GM23338 (cell line): ENCODE results near the gene SBK3. TPM values are rescaled to one million over a fixed set of nuclear protein-coding genes. Genes with fewer than 3 reads are reported as not detected.

Source experiments
- ATAC-seq: fragments of 200-7000 bp; cut with Tn5 transposase; 3 replicates; pipeline ENCODE4 v1.9.1; 2020
- DNase-seq: peaks from one replicate; pipeline ENCODE4 v3.0.0-alpha.2; 2015; ENCODE audit warnings: low spot score
- H2AFZ ChIP-seq: fragments of 200-600 bp; sonication (generic); 2 replicates; pipeline ENCODE4 v1.8.0; 2016; ENCODE audit warnings: antibody characterized with exemption, mild to moderate bottlenecking, moderate library complexity
- H3F3A ChIP-seq: fragments of 200-600 bp; sonication (generic); replicated peaks from 2 replicates; pipeline ENCODE4 v1.8.0; 2017; ENCODE audit warnings: antibody characterized with exemption, mixed run types, low read depth
- H3K27ac ChIP-seq: fragments of 200-600 bp; sonication (generic); 2 replicates; pipeline ENCODE4 v1.6.1; 2016; ENCODE audit warnings: low read depth
- H3K27me3 ChIP-seq: fragments of 200-600 bp; sonication (generic); 2 replicates; pipeline ENCODE4 v1.8.0; 2016; ENCODE audit warnings: mild to moderate bottlenecking, mixed run types, moderate library complexity; ENCODE audit not compliant: insufficient read depth
- H3K36me3 ChIP-seq: fragments of 200-600 bp; sonication (generic); 2 replicates; pipeline ENCODE4 v1.8.0; 2016; ENCODE audit warnings: mild to moderate bottlenecking; ENCODE audit not compliant: insufficient read depth
- H3K4me1 ChIP-seq: fragments of 200-600 bp; sonication (generic); 2 replicates; pipeline ENCODE4 v1.8.0; 2016; ENCODE audit warnings: mild to moderate bottlenecking, moderate library complexity; ENCODE audit not compliant: insufficient read depth
- H3K4me2 ChIP-seq: fragments of 200-600 bp; sonication (generic); 2 replicates; pipeline ENCODE4 v1.7.1; 2017; ENCODE audit warnings: mixed run types
- H3K4me3 ChIP-seq: fragments of 200-600 bp; sonication (generic); 2 replicates; pipeline ENCODE4 v1.6.1; 2016; ENCODE audit warnings: mixed run types
- H3K79me2 ChIP-seq: fragments of 200-600 bp; sonication (generic); replicated peaks from 2 replicates; pipeline ENCODE4 v1.8.0; 2017; ENCODE audit warnings: mild to moderate bottlenecking; ENCODE audit not compliant: insufficient read depth
- H3K9me2 ChIP-seq: fragments of 200-600 bp; sonication (generic); 2 replicates; pipeline ENCODE4 v1.8.0; 2017; ENCODE audit not compliant: insufficient read depth
- H4K20me1 ChIP-seq: fragments of 200-600 bp; sonication (generic); replicated peaks from 2 replicates; pipeline ENCODE4 v1.8.0; 2017; ENCODE audit warnings: mild to moderate bottlenecking; ENCODE audit not compliant: insufficient read depth
- H3K27ac Mint-ChIP-seq: 2 replicates; pipeline ENCODE4 v1.8.0; 2020; ENCODE audit warnings: inconsistent platforms, mild to moderate bottlenecking, moderate library complexity, mixed read lengths
- H3K27me3 Mint-ChIP-seq: 3 replicates; pipeline ENCODE4 v1.8.0; 2022; ENCODE audit warnings: low read depth, mild to moderate bottlenecking, moderate library complexity, mixed read lengths, inconsistent platforms; ENCODE audit not compliant: insufficient read depth, poor library complexity
- H3K36me3 Mint-ChIP-seq: 3 replicates; pipeline ENCODE4 v1.8.0; 2021; ENCODE audit warnings: low read depth, mild to moderate bottlenecking, inconsistent platforms, moderate library complexity, mixed read lengths
- H3K4me1 Mint-ChIP-seq: 3 replicates; pipeline ENCODE4 v1.8.0; 2020; ENCODE audit warnings: mild to moderate bottlenecking, inconsistent platforms, mixed read lengths
- H3K4me3 Mint-ChIP-seq: 3 replicates; pipeline ENCODE4 v1.8.0; 2021; ENCODE audit warnings: moderate library complexity, mild to moderate bottlenecking, inconsistent platforms, mixed read lengths
- H3K9me3 Mint-ChIP-seq: 3 replicates; pipeline ENCODE4 v1.8.0; 2020; ENCODE audit warnings: moderate library complexity, mild to moderate bottlenecking, inconsistent platforms, mixed read lengths
- CREB1 ChIP-seq: fragments of 250-450 bp; sonication (Bioruptor Pico); IDR thresholded peaks from 2 replicates; pipeline ENCODE4 v1.5.0; 2020; ENCODE audit warnings: low read depth, mild to moderate bottlenecking, moderate library complexity
- EZH2 ChIP-seq: fragments of 200-600 bp; sonication (generic); IDR thresholded peaks from one replicate; pipeline ENCODE4 v1.8.0; 2017; ENCODE audit warnings: antibody characterized with exemption, mild to moderate bottlenecking, low read depth; ENCODE audit not compliant: unreplicated experiment
- EZH2phosphoT487 ChIP-seq: fragments of 200-600 bp; sonication (generic); IDR thresholded peaks from one replicate; pipeline ENCODE4 v1.8.1; 2018; ENCODE audit warnings: antibody characterized with exemption; ENCODE audit not compliant: unreplicated experiment
- JUNB ChIP-seq: IDR thresholded peaks from one replicate; pipeline ENCODE4 v1.6.1; 2016; ENCODE audit warnings: antibody characterized with exemption; ENCODE audit not compliant: unreplicated experiment
- NANOG ChIP-seq: IDR thresholded peaks from 2 replicates; pipeline ENCODE4 v1.6.1; 2016; ENCODE audit warnings: antibody characterized with exemption, borderline replicate concordance
- POLR2AphosphoS5 ChIP-seq: IDR thresholded peaks from 2 replicates; pipeline ENCODE4 v1.6.1; 2016; ENCODE audit warnings: antibody characterized with exemption, low read depth
- STAT1 ChIP-seq: IDR thresholded peaks from one replicate; pipeline ENCODE4 v1.6.1; 2016; ENCODE audit warnings: antibody characterized with exemption; ENCODE audit not compliant: unreplicated experiment
- ZNF114 ChIP-seq: fragments of 250-450 bp; sonication (Bioruptor Pico); IDR thresholded peaks from 2 replicates; pipeline ENCODE4 v1.5.0; 2020; ENCODE audit warnings: mild to moderate bottlenecking, moderate library complexity
- ZNF331 ChIP-seq: fragments of 250-450 bp; sonication (Bioruptor Pico); IDR thresholded peaks from 2 replicates; pipeline ENCODE4 v1.5.0; 2020; ENCODE audit warnings: low read depth, mild to moderate bottlenecking, moderate library complexity
- polyA plus RNA-seq: library from polyadenylated mRNA; unstranded; fragments of >200 nt; fragmentation: Nextera tagmentation; extraction: Ambion mirVana; gene quantifications from 2 replicates; pipeline ENCODE4 v1.2.1, GENCODE V29; 2016
- total RNA-seq: library from RNA; depleted of rRNA; stranded (reverse); fragments of >200 nt; shearing (Covaris generic); gene quantifications from 2 replicates; pipeline ENCODE4 v1.2.3, GENCODE V29; 2014
- TF ChIP-seq, protein P1 (sequence below), 2 experiments: fragments of 200-600 bp in 1 of 2; sonication (generic) in 1 of 2; conservative IDR thresholded peaks; 2 replicates each; pipeline versions ENCODE4 v1.5.1 to v1.6.1; 2016 to 2017; ENCODE audit warnings: antibody characterized with exemption in 2 of 2, low read depth in 2 of 2, mild to moderate bottlenecking in 2 of 2, moderate library complexity in 1 of 2
- TF ChIP-seq, protein P2 (sequence below): IDR thresholded peaks from 2 replicates; pipeline ENCODE4 v1.6.1; 2016; ENCODE audit warnings: antibody characterized with exemption
- TF ChIP-seq, protein P3 (sequence below): IDR thresholded peaks from one replicate; pipeline ENCODE4 v1.6.1; 2018; ENCODE audit warnings: antibody characterized with exemption; ENCODE audit not compliant: unreplicated experiment

The SBK3 gene
- total and polyA plus RNA-seq, 2 experiments from 2014 or later, result 0.27 to 0.94 TPM

DNA sequence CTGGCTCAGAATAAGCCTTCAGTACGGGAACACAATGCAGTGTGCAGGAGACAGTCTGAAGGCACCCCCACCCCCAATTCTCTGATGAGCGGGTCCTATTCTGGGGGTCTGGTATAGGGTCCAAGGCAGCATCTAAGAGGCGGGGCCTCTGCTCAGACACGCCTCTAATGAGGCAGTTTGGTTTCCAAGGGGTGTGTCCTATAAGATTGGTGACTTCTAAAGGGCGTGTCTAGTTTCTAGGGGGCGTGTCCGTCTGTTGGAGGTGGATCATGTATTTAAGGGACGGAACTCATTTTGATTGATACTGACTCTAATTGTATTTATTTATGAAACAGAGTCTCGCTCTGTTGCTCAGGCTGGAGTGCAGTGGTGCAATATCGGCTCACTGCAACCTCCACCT lies 45.3 kb upstream of the SBK3 start:
- DNase-seq, result peak; percentile 84
- ATAC-seq, result peak; percentile 5; the same call in 2 of the 3 replicates
- H3K4me1 Mint-ChIP-seq, result peaks cover 35% of the 10 kb centered on the region
- no peaks in the 10 kb centered on the region for H3K36me3 ChIP-seq
- TF ChIP-seq ZNF331, result no peak
- TF ChIP-seq, protein P1, sequence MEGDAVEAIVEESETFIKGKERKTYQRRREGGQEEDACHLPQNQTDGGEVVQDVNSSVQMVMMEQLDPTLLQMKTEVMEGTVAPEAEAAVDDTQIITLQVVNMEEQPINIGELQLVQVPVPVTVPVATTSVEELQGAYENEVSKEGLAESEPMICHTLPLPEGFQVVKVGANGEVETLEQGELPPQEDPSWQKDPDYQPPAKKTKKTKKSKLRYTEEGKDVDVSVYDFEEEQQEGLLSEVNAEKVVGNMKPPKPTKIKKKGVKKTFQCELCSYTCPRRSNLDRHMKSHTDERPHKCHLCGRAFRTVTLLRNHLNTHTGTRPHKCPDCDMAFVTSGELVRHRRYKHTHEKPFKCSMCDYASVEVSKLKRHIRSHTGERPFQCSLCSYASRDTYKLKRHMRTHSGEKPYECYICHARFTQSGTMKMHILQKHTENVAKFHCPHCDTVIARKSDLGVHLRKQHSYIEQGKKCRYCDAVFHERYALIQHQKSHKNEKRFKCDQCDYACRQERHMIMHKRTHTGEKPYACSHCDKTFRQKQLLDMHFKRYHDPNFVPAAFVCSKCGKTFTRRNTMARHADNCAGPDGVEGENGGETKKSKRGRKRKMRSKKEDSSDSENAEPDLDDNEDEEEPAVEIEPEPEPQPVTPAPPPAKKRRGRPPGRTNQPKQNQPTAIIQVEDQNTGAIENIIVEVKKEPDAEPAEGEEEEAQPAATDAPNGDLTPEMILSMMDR (conservative IDR thresholded peaks at IDR 0.05; ENCODE audit: low read depth in 2 of 2), result no peak
- no peak for TF ChIP-seq NANOG
- peaks cover 40% of the 10 kb centered on the region for H3K27me3 ChIP-seq
- H3K36me3 Mint-ChIP-seq, result peaks cover 22% of the 10 kb centered on the region
- H3K4me3 Mint-ChIP-seq, result no peak overlapping the region
- no peak overlapping the region for H3K27ac ChIP-seq
- H3F3A ChIP-seq, result peaks cover 30% of the 10 kb centered on the region
- no peaks in the 10 kb centered on the region; the same call in 1 of the 3 replicates for H3K9me3 Mint-ChIP-seq
- H3K4me3 ChIP-seq, result no peak overlapping the region
- no peaks in the 10 kb centered on the region for H3K9me2 ChIP-seq
- H3K4me1 ChIP-seq, result peaks cover 19% of the 10 kb centered on the region
- H2AFZ ChIP-seq, result no peak overlapping the region
- H3K27ac Mint-ChIP-seq, result no peak overlapping the region
- H4K20me1 ChIP-seq, result no peaks in the 10 kb centered on the region
- peaks cover 22% of the 10 kb centered on the region for H3K27me3 Mint-ChIP-seq
- no peaks in the 10 kb centered on the region for H3K79me2 ChIP-seq
- H3K4me2 ChIP-seq, result no peak overlapping the region

DNA sequence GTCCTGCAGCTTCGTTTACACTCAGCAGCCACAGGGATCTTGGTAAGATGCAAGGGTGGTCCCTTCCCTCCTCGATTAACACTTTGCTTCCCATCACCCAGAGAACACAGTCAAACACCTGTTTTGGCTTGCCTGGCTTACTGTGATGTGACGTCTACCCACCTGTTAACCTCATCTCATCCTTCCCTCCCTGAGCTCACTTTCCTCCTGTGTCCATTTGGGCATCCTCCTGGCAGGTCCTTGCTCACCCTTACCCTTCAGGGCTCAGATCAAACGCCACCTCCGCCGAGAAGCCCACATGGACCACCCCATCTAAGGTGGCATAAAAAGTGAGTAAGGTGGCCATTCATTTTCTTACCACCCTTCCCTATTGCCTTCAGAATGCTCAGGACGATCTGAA lies 44.8 kb upstream of the SBK3 start:
- Histone ChIP-seq H4K20me1 (no peaks in the 10 kb centered on the region), H3K27ac (no peak overlapping the region), H3K4me1 (peaks cover 23% of the 10 kb centered on the region), H3K4me3 (no peak overlapping the region), H2AFZ (no peak overlapping the region), H3K27me3 (peaks cover 40% of the 10 kb centered on the region), H3K79me2 (no peaks in the 10 kb centered on the region), H3K36me3 (no peaks in the 10 kb centered on the region), H3K9me2 (no peaks in the 10 kb centered on the region), H3K4me2 (no peak overlapping the region), H3F3A (peaks cover 32% of the 10 kb centered on the region)
- H3K36me3 Mint-ChIP-seq, result peaks cover 17% of the 10 kb centered on the region
- H3K27me3 Mint-ChIP-seq, result peaks cover 24% of the 10 kb centered on the region
- no peak overlapping the region for H3K4me3 Mint-ChIP-seq
- ATAC-seq, result no peak
- H3K9me3 Mint-ChIP-seq, result no peaks in the 10 kb centered on the region; the same call in 1 of the 3 replicates
- DNase-seq, result no peak
- no peak overlapping the region for H3K27ac Mint-ChIP-seq
- H3K4me1 Mint-ChIP-seq, result peaks cover 40% of the 10 kb centered on the region
- TF ChIP-seq, protein P1 (conservative IDR thresholded peaks at IDR 0.05; ENCODE audit: low read depth in 2 of 2), result no peak
- TF ChIP-seq EZH2 (no peak), JUNB (no peak), ZNF114 (no peak), STAT1 (no peak), POLR2AphosphoS5 (no peak), CREB1 (CRISPR knock-in tag) (no peak), ZNF331 (no peak), EZH2phosphoT487 (no peak)
- TF ChIP-seq, protein P2, sequence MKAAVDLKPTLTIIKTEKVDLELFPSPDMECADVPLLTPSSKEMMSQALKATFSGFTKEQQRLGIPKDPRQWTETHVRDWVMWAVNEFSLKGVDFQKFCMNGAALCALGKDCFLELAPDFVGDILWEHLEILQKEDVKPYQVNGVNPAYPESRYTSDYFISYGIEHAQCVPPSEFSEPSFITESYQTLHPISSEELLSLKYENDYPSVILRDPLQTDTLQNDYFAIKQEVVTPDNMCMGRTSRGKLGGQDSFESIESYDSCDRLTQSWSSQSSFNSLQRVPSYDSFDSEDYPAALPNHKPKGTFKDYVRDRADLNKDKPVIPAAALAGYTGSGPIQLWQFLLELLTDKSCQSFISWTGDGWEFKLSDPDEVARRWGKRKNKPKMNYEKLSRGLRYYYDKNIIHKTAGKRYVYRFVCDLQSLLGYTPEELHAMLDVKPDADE, result no peak
- TF ChIP-seq, protein P3, sequence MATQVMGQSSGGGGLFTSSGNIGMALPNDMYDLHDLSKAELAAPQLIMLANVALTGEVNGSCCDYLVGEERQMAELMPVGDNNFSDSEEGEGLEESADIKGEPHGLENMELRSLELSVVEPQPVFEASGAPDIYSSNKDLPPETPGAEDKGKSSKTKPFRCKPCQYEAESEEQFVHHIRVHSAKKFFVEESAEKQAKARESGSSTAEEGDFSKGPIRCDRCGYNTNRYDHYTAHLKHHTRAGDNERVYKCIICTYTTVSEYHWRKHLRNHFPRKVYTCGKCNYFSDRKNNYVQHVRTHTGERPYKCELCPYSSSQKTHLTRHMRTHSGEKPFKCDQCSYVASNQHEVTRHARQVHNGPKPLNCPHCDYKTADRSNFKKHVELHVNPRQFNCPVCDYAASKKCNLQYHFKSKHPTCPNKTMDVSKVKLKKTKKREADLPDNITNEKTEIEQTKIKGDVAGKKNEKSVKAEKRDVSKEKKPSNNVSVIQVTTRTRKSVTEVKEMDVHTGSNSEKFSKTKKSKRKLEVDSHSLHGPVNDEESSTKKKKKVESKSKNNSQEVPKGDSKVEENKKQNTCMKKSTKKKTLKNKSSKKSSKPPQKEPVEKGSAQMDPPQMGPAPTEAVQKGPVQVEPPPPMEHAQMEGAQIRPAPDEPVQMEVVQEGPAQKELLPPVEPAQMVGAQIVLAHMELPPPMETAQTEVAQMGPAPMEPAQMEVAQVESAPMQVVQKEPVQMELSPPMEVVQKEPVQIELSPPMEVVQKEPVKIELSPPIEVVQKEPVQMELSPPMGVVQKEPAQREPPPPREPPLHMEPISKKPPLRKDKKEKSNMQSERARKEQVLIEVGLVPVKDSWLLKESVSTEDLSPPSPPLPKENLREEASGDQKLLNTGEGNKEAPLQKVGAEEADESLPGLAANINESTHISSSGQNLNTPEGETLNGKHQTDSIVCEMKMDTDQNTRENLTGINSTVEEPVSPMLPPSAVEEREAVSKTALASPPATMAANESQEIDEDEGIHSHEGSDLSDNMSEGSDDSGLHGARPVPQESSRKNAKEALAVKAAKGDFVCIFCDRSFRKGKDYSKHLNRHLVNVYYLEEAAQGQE, result no peak
